HFFc6 (cell line): ENCODE data around the gene GNB1L. TPM values are rescaled to one million over a fixed set of nuclear protein-coding genes. Genes with fewer than 3 reads are reported as not detected.

Experiments used
- DNase-seq: peaks from one replicate; pipeline ENCODE4 v3.0.0-alpha.2; 2018
- H3K27ac Mint-ChIP-seq: 2 replicates; pipeline ENCODE4 v1.8.0; 2020; ENCODE audit warnings: mild to moderate bottlenecking, mixed read lengths
- H3K27me3 Mint-ChIP-seq: 2 replicates; pipeline ENCODE4 v1.8.0; 2021; ENCODE audit warnings: mild to moderate bottlenecking, moderate library complexity, mixed read lengths; ENCODE audit not compliant: insufficient read depth
- H3K36me3 Mint-ChIP-seq: 2 replicates; pipeline ENCODE4 v1.8.0; 2021; ENCODE audit warnings: low read depth, mixed read lengths
- H3K4me1 Mint-ChIP-seq: 2 replicates; pipeline ENCODE4 v1.8.0; 2020; ENCODE audit warnings: low read depth, mixed read lengths
- H3K4me3 Mint-ChIP-seq: 2 replicates; pipeline ENCODE4 v1.8.0; 2020; ENCODE audit warnings: mild to moderate bottlenecking, moderate library complexity, mixed read lengths
- H3K9me3 Mint-ChIP-seq: 2 replicates; pipeline ENCODE4 v1.8.0; 2020; ENCODE audit warnings: mild to moderate bottlenecking, mixed read lengths
- CTCF ChIP-seq: fragments of 200-600 bp; sonication (generic); IDR thresholded peaks from 2 replicates; pipeline ENCODE4 v1.5.0; 2021; ENCODE audit warnings: antibody characterized with exemption, mild to moderate bottlenecking
- total RNA-seq, 6 experiments: library from RNA; stranded (reverse); fragmentation: NEBNext Ultra II Directional; extraction: Animal tissue kit (Norgen Biotek cat#: 25700); gene quantifications; 2 replicates in 1 of 6; 3 replicates in 5 of 6; pipeline ENCODE4 v1.2.3, GENCODE V29; 2021

The GNB1L gene
- total RNA-seq, 6 experiments from 2014 or later, result 6.6 to 9.6 (median 7.6) TPM

- DNase-seq, result no peak
- TF ChIP-seq CTCF, result no peak
- no peak overlapping the region for H3K4me3 Mint-ChIP-seq
- no peaks in the 10 kb centered on the region for H3K9me3 Mint-ChIP-seq
- H3K4me1 Mint-ChIP-seq, result no peaks in the 10 kb centered on the region
- no peak overlapping the region for H3K27ac Mint-ChIP-seq
- peaks cover 1% of the 10 kb centered on the region for H3K27me3 Mint-ChIP-seq
- no peaks in the 10 kb centered on the region for H3K36me3 Mint-ChIP-seq
These were observed 114.1 kb downstream of the GNB1L start for GRCh38 chr22:19740586-19740985.

GRCh38 chr22:19739911-19740449 lies 114.7 kb downstream of the GNB1L start:
- Mint-ChIP-seq H3K9me3 (no peaks in the 10 kb centered on the region), H3K4me1 (no peaks in the 10 kb centered on the region), H3K27ac (no peak overlapping the region), H3K4me3 (no peak overlapping the region), H3K36me3 (no peaks in the 10 kb centered on the region), H3K27me3 (peaks cover 1% of the 10 kb centered on the region)
- no peak for TF ChIP-seq CTCF
- DNase-seq, result no peak

- Mint-ChIP-seq H3K27me3 (peaks cover 1% of the 10 kb centered on the region), H3K9me3 (no peaks in the 10 kb centered on the region), H3K4me1 (no peaks in the 10 kb centered on the region), H3K27ac (no peak overlapping the region), H3K36me3 (no peaks in the 10 kb centered on the region), H3K4me3 (no peak overlapping the region)
- TF ChIP-seq CTCF, result no peak
- no peak for DNase-seq
These were observed 115.2 kb downstream of the GNB1L start for GRCh38 chr22:19739448-19739895.

GRCh38 chr22:19738664-19739447 lies 115.8 kb downstream of the GNB1L start:
- H3K27me3 Mint-ChIP-seq, result peaks cover 1% of the 10 kb centered on the region

More at GRCh38 chr22:19738664-19739447, 115.8 kb downstream of the GNB1L start:
- Mint-ChIP-seq H3K4me1 (no peaks in the 10 kb centered on the region), H3K9me3 (no peaks in the 10 kb centered on the region), H3K27ac (no peak overlapping the region), H3K4me3 (no peak overlapping the region), H3K36me3 (no peaks in the 10 kb centered on the region)
- no peak for TF ChIP-seq CTCF
- no peak for DNase-seq
